Cardiac fibroblast (primary cell): ENCODE measurements around the gene RUFY2.
A peak's percentile ranks its signal among the peaks of the same experiment; 100 is the strongest.

Experiments
- DNase-seq, 2 donors: peaks; one replicate each; pipeline versions ENCODE4 v3.0.0 to v3.0.0-alpha.2; 2010; ENCODE audit warnings: low read depth in 2 of 2
- H3K4me3 ChIP-seq, 2 donors: replicated peaks in 1 of 2; 1 replicate in 1 of 2; 2 replicates in 1 of 2; pipeline ENCODE4 v1.5.1; 2011; ENCODE audit warnings: low read depth in 2 of 2, low read length in 2 of 2, mild to moderate bottlenecking in 2 of 2, moderate library complexity in 1 of 2
- TF ChIP-seq, protein P1 (sequence below): IDR thresholded peaks from one replicate; pipeline ENCODE4 v1.5.1; 2011; ENCODE audit warnings: low read depth, mild to moderate bottlenecking, low read length, inconsistent platforms

The RUFY2 gene

DNA sequence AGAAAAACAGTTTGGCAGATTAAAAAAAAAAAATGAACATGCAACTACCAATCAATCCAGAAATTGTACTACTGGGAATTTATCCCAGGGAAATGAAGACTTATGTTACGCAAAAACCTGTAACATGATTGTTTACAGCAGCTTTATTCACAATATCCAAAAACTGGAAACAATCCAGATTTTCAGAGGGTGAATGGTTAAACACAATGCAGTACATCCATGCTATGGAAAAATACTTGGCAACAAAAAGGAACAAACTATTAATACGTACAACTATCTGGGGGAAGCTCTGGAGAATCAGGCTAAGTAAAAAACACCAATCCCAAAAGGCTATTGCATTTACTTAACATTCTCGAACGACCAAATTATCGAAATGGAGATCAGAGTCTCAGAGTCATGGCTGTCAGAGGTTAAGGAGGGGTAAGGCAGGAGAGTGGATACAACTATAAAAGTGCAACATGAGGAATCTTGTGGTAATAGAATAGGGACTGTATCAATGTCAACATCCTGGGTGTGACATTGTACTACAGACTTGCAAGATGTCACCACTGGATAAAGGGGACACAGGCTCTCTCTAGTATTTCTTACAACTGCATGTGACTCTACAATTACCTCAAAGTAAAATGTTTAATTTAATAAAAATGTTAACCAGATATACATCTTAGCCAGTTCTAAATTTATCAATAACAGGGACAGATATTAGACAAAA is 21.5 kb upstream of the RUFY2 start:
- DNase-seq, result no peak
- TF ChIP-seq, protein P1, sequence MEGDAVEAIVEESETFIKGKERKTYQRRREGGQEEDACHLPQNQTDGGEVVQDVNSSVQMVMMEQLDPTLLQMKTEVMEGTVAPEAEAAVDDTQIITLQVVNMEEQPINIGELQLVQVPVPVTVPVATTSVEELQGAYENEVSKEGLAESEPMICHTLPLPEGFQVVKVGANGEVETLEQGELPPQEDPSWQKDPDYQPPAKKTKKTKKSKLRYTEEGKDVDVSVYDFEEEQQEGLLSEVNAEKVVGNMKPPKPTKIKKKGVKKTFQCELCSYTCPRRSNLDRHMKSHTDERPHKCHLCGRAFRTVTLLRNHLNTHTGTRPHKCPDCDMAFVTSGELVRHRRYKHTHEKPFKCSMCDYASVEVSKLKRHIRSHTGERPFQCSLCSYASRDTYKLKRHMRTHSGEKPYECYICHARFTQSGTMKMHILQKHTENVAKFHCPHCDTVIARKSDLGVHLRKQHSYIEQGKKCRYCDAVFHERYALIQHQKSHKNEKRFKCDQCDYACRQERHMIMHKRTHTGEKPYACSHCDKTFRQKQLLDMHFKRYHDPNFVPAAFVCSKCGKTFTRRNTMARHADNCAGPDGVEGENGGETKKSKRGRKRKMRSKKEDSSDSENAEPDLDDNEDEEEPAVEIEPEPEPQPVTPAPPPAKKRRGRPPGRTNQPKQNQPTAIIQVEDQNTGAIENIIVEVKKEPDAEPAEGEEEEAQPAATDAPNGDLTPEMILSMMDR, result no peak
- no peak overlapping the region for H3K4me3 ChIP-seq

DNA sequence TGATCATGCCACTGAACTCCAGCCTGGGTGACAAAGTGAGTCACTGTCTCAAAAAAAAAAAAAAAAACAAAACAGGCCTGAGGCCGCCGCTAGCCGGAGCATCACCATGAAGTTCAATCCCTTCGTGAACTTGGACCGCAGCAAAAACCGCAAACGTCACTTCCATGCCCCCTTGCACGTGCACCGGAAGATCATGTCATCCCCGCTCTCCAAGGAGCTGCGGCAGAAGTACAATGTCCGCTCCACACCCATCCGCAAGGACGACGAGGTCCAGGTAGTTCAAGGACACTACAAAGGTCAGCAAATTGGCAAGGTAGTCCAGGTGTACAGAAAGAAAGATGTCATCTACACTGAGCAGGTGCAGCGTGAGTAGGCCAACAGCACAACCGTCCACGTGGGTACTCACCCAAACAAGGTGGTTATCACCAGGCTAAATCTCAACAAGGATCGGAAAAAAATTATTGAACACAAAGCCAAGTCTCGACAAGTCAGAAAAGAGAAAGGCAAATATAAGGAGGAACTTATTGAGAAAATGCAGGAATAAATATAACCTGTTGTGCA is 17.5 kb upstream of the RUFY2 start:
- TF ChIP-seq, protein P1, result no peak
- no peak for DNase-seq
- no peak overlapping the region for H3K4me3 ChIP-seq

DNA sequence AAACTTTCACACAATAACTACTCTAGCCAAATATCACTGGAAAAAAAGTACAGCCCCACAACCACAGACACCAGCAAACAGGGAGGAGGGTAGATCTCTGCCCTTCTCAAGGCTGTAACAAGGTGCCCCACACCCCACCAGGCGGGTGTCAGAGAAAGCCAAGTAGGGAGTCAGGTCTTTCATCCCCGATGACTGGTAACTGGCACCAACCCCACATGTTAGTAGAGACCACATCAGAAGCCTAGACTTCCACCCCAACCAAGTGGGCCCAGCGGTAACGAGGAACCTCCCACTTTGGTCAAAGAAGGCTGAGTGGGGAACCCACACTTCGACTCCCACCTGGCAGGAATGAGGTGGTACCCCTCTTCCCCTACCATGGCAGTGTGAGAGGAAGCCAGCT is 16.4 kb upstream of the RUFY2 start:
- TF ChIP-seq, protein P1, result no peak
- no peak overlapping the region for H3K4me3 ChIP-seq
- no peak for DNase-seq

GRCh38 chr10:68419376-68419775 is 12.3 kb upstream of the RUFY2 start:
- no peak for DNase-seq
- H3K4me3 ChIP-seq, result no peak overlapping the region
- TF ChIP-seq, protein P1, result no peak

- TF ChIP-seq, protein P1, result no peak
- H3K4me3 ChIP-seq, result no peak overlapping the region
- DNase-seq, result no peak
Observed at GRCh38 chr10:68408898-68409518, 1.9 kb upstream of the RUFY2 start.

- TF ChIP-seq, protein P1, result no peak
- peak overlapping the region; percentile 98 to 99 for H3K4me3 ChIP-seq
- peak; percentile 68 to 73 for DNase-seq
Observed at GRCh38 chr10:68406111-68406814, 814 bp downstream of the RUFY2 start.
